Right lobe of liver (tissue), 4 donors: ENCODE results near the gene TUBB2B.

Source experiments
- POLR2A ChIP-seq: fragments of 450-650 bp; IDR thresholded peaks from one replicate; pipeline ENCODE4 v1.6.1; 2017; ENCODE audit warnings: antibody characterized with exemption, mild to moderate bottlenecking
- TF ChIP-seq, protein P1 (sequence below), 4 donors: fragments of 200-600 bp in 3 of 4; fragments of 450-650 bp in 1 of 4; IDR thresholded peaks; one replicate each; pipeline versions ENCODE4 v1.5.1 to v1.8.0; 2016 to 2022; ENCODE audit warnings: antibody characterized with exemption in 4 of 4, mild to moderate bottlenecking in 2 of 4
- donor health status: DM: no; HTN: no; CAD: no.
- donor health status: DM: no; HTN: no; CAD: no.
- donor health status: DM: no; HTN: yes; CAD: no.

DNA sequence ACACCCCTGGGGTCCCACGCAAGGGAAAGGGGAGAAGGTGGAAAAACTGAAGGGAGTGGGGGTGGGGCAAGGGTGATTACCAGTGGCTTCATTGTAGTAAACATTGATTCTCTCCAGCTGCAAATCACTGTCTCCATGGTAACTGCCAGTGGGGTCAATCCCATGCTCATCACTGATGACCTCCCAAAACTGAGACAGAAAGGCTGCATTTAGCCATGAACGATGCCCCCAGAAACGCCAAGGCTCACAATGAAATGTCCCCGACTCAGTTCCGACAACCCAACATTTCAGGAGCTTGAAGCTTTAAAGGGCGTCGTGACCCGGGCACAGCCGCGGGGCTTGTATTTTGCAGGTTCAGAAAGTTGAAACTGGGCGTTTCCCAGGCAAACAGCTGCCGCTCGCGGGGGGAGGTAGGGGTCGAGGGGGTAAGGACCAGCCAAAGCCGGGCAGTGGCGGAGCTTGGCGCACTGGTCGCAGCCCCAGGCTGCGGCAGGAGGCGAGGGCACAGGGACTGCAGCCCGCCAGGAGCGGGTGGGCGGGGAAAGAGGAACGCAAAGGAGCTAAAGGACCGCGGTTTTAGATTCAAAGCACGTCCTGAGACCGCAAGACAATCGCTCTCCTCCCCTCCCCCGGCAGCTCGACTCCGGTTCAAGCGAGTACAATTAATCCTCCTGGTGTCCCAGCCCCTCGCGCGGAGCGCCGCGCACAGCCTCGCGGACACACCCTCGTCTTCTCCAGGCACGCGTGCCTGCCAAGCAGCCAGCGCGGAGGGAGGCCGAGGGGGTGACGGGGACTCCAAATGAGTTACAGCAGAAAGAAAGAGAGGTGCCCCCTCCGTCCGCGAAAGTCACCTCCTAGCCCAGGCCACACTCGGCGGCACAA lies 731 bp downstream of the TUBB2B start:
- TF ChIP-seq, protein P1, sequence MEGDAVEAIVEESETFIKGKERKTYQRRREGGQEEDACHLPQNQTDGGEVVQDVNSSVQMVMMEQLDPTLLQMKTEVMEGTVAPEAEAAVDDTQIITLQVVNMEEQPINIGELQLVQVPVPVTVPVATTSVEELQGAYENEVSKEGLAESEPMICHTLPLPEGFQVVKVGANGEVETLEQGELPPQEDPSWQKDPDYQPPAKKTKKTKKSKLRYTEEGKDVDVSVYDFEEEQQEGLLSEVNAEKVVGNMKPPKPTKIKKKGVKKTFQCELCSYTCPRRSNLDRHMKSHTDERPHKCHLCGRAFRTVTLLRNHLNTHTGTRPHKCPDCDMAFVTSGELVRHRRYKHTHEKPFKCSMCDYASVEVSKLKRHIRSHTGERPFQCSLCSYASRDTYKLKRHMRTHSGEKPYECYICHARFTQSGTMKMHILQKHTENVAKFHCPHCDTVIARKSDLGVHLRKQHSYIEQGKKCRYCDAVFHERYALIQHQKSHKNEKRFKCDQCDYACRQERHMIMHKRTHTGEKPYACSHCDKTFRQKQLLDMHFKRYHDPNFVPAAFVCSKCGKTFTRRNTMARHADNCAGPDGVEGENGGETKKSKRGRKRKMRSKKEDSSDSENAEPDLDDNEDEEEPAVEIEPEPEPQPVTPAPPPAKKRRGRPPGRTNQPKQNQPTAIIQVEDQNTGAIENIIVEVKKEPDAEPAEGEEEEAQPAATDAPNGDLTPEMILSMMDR (IDR thresholded peaks at IDR 0.05), result no peak
- no peak for TF ChIP-seq POLR2A
